Fibroblast of skin of back (primary cell): ENCODE data around the gene ZSCAN32.

Source experiments
- DNase-seq: peaks from one replicate; pipeline ENCODE4 v3.0.0-alpha.2; 2013

The ZSCAN32 gene

GRCh38 chr16:3356118-3356517 lies 44.7 kb downstream of the ZSCAN32 start:
- no peak for DNase-seq

GRCh38 chr16:3355589-3355988 lies 45.2 kb downstream of the ZSCAN32 start, which contains the start of gene OR2C1:
TSS of gene OR2C1 (plus strand) at chr16:3355889. CDS start at chr16:3355941, 52 bp downstream.
- no peak for DNase-seq

GRCh38 chr16:3349175-3349574 lies 51.6 kb downstream of the ZSCAN32 start:
- no peak for DNase-seq

- no peak for DNase-seq
Measured at GRCh38 chr16:3348547-3349167, 52.1 kb downstream of the ZSCAN32 start.

- no peak for DNase-seq
Measured at GRCh38 chr16:3347586-3347985, 53.2 kb downstream of the ZSCAN32 start.

- DNase-seq: no peak
Measured at GRCh38 chr16:3346041-3346440, 54.8 kb downstream of the ZSCAN32 start.
